Measurements from ENCODE around the gene KIF13A.
"Not testable (repeated sequence)": the region's sequence is repeated elsewhere in the genome, so short reads cannot be mapped to it uniquely, and the experiment has no call there.

The KIF13A gene

GRCh38 chr6:17842014-17842776 is 145.2 kb downstream of the KIF13A start:
- DNase-seq: no peak

- no peak for DNase-seq
Measured at GRCh38 chr6:17839513-17840223, 147.8 kb downstream of the KIF13A start.

- DNase-seq: no peak
Measured at GRCh38 chr6:17836293-17836692, 151.1 kb downstream of the KIF13A start.

- no peak for DNase-seq
Measured at GRCh38 chr6:17835784-17836183, 151.7 kb downstream of the KIF13A start.

GRCh38 chr6:17831135-17831534 is 156.3 kb downstream of the KIF13A start:
- DNase-seq: no peak

- DNase-seq: no peak
Measured at GRCh38 chr6:17829905-17830304, 157.5 kb downstream of the KIF13A start.

- DNase-seq: no peak
Measured at GRCh38 chr6:17828149-17828548, 159.3 kb downstream of the KIF13A start.

- no peak for DNase-seq
Measured at GRCh38 chr6:17826301-17826700, 161.1 kb downstream of the KIF13A start.

- DNase-seq: no peak
Measured at GRCh38 chr6:17820055-17820454, 167.4 kb downstream of the KIF13A start.

GRCh38 chr6:17817763-17818162 is 169.7 kb downstream of the KIF13A start:
- DNase-seq: no peak

- no peak for DNase-seq
Measured at GRCh38 chr6:17816921-17817611, 170.4 kb downstream of the KIF13A start.

GRCh38 chr6:17813542-17813941 is 173.9 kb downstream of the KIF13A start:
- DNase-seq: no peak

- no peak for DNase-seq
Measured at GRCh38 chr6:17812311-17812710, 175.1 kb downstream of the KIF13A start.

GRCh38 chr6:17808609-17809008 is 178.8 kb downstream of the KIF13A start:
- no peak for DNase-seq

- not testable (repeated sequence) for DNase-seq
Measured at GRCh38 chr6:17807431-17807830, 180.0 kb downstream of the KIF13A start.

- DNase-seq: no peak
Measured at GRCh38 chr6:17803409-17803808, 184.0 kb downstream of the KIF13A start.

- DNase-seq: no peak
Measured at GRCh38 chr6:17798477-17799154, 188.8 kb downstream of the KIF13A start.

GRCh38 chr6:17790489-17790888 is 196.9 kb downstream of the KIF13A start:
- no peak for DNase-seq

- DNase-seq: no peak
Measured at GRCh38 chr6:17785094-17785787, 202.2 kb downstream of the KIF13A start.

GRCh38 chr6:17780061-17780460 is 207.4 kb downstream of the KIF13A start:
- DNase-seq: no peak

- DNase-seq: no peak
Measured at GRCh38 chr6:17771609-17772008, 215.8 kb downstream of the KIF13A start.

- DNase-seq: no peak
Measured at GRCh38 chr6:17768881-17769280, 218.6 kb downstream of the KIF13A start.

GRCh38 chr6:17768388-17768787 is 219.0 kb downstream of the KIF13A start:
- DNase-seq: no peak
